OCI-LY3 (cell line): ENCODE measurements around the gene SNTG2.

ENCODE experiments used
- EZH2phosphoT487 ChIP-seq: fragments of 200-600 bp; shearing (Covaris generic); IDR thresholded peaks from 2 replicates; pipeline ENCODE4 v1.6.1; 2018; ENCODE audit warnings: antibody characterized with exemption, mixed run types, low read depth
- TF ChIP-seq, protein P1 (sequence below): fragments of 200-600, 300-600 bp; sonication (generic); IDR thresholded peaks from 2 replicates; pipeline ENCODE4 v1.5.1; 2014; ENCODE audit warnings: antibody characterized with exemption, low read length, low read depth

DNA sequence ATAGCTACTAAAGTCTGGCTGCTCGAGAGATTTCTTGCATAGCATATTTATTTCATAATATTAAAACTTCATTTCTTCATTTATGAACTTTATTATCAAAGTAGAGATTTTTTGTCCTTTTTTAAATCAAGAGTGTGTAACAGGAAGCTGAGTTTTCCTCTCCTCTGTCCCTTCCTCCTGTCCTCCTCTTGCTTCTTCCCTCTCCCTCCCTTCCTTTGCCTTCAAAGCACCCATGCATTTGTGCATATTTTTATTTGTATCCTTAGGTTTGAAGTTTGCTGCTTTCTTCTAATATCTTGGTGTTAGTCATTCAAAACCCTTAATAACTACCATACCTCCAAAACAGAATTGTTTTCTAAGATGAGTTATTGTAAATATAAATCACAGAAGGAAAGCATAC, 174.6 kb downstream of the SNTG2 start:
- TF ChIP-seq, protein P1, sequence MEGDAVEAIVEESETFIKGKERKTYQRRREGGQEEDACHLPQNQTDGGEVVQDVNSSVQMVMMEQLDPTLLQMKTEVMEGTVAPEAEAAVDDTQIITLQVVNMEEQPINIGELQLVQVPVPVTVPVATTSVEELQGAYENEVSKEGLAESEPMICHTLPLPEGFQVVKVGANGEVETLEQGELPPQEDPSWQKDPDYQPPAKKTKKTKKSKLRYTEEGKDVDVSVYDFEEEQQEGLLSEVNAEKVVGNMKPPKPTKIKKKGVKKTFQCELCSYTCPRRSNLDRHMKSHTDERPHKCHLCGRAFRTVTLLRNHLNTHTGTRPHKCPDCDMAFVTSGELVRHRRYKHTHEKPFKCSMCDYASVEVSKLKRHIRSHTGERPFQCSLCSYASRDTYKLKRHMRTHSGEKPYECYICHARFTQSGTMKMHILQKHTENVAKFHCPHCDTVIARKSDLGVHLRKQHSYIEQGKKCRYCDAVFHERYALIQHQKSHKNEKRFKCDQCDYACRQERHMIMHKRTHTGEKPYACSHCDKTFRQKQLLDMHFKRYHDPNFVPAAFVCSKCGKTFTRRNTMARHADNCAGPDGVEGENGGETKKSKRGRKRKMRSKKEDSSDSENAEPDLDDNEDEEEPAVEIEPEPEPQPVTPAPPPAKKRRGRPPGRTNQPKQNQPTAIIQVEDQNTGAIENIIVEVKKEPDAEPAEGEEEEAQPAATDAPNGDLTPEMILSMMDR: no peak
- TF ChIP-seq EZH2phosphoT487: no peak
